Smooth muscle cell (in vitro differentiated cells): ENCODE results near the gene CEACAM16. TPM values are rescaled to one million over a fixed set of nuclear protein-coding genes. Genes with fewer than 3 reads are reported as not detected.

Experiments used
- DNase-seq: peaks from one replicate; lab custom pipeline; 2025; ENCODE audit not compliant: unreplicated experiment; lab: John Stamatoyannopoulos, UW
- H2AFZ ChIP-seq: fragments of 200-600 bp; sonication (generic); 2 replicates; pipeline ENCODE4 v1.6.0; 2016; ENCODE audit warnings: antibody characterized with exemption, low read depth, mild to moderate bottlenecking
- H3F3A ChIP-seq: fragments of 200-600 bp; sonication (generic); 2 replicates; pipeline ENCODE4 v1.6.0; 2017; ENCODE audit warnings: antibody characterized with exemption, low read depth
- H3K27ac ChIP-seq: fragments of 200-600 bp; sonication (generic); 2 replicates; pipeline ENCODE4 v1.5.1; 2016; ENCODE audit warnings: low read depth, mild to moderate bottlenecking
- H3K27me3 ChIP-seq: fragments of 200-600 bp; sonication (generic); 2 replicates; pipeline ENCODE4 v1.6.1; 2016; ENCODE audit warnings: low read depth, mild to moderate bottlenecking
- H3K36me3 ChIP-seq: fragments of 200-600 bp; sonication (generic); 2 replicates; pipeline ENCODE4 v1.5.1; 2016; ENCODE audit warnings: low read depth
- H3K4me1 ChIP-seq: fragments of 200-600 bp; sonication (generic); 2 replicates; pipeline ENCODE4 v1.5.1; 2016; ENCODE audit warnings: low read depth
- H3K4me2 ChIP-seq: fragments of 200-600 bp; sonication (generic); 2 replicates; pipeline ENCODE4 v1.6.0; 2016; ENCODE audit warnings: mild to moderate bottlenecking
- H3K4me3 ChIP-seq: fragments of 200-600 bp; sonication (generic); 2 replicates; pipeline ENCODE4 v1.5.1; 2016; ENCODE audit warnings: mild to moderate bottlenecking
- H3K79me2 ChIP-seq: fragments of 200-600 bp; sonication (generic); 2 replicates; pipeline ENCODE4 v1.6.0; 2016; ENCODE audit warnings: low read depth, mild to moderate bottlenecking
- H3K9ac ChIP-seq: fragments of 200-600 bp; sonication (generic); 2 replicates; pipeline ENCODE4 v1.6.0; 2016; ENCODE audit warnings: low read depth
- H3K9me3 ChIP-seq: fragments of 200-600 bp; sonication (generic); replicated peaks from 2 replicates; pipeline ENCODE4 v1.5.1; 2016; ENCODE audit warnings: low read depth
- H4K20me1 ChIP-seq: fragments of 200-600 bp; sonication (generic); 2 replicates; pipeline ENCODE4 v1.6.0; 2016; ENCODE audit warnings: low read depth
- CTCF ChIP-seq: fragments of 200-600 bp; sonication (generic); IDR thresholded peaks from 2 replicates; pipeline ENCODE4 v1.5.1; 2017; ENCODE audit warnings: borderline replicate concordance, mild to moderate bottlenecking, antibody characterized with exemption; ENCODE audit not compliant: insufficient read depth, poor library complexity, severe bottlenecking
- WGBS: methylation state at CpG from one replicate; pipeline ENCODE4 v1.1.7; 2016; ENCODE audit warnings: low lambda C conversion rate; 5-methylcytosine and 5-hydroxymethylcytosine counted together
- polyA plus RNA-seq: library from polyadenylated mRNA; unstranded; fragments of >200 nt; fragmentation: Nextera tagmentation; extraction: Ambion mirVana; gene quantifications from 2 replicates; pipeline ENCODE4 v1.2.1, GENCODE V29; 2016
- total RNA-seq: library from RNA; depleted of rRNA; stranded (reverse); fragments of >200 nt; gene quantifications from 2 replicates; pipeline ENCODE4 v1.2.3, GENCODE V29; 2014

The CEACAM16 gene
- total and polyA plus RNA-seq, 2 experiments from 2014 or later: not detected

GRCh38 chr19:44663996-44664395 is 35.0 kb upstream of the CEACAM16 start:
- H3K9ac ChIP-seq: no peak overlapping the region
- H2AFZ ChIP-seq: no peak overlapping the region
- WGBS: 98% methylated on average over 5 of the region's 5 CpGs
- H3K4me2 ChIP-seq: no peak overlapping the region
- no peaks in the 10 kb centered on the region for H4K20me1 ChIP-seq
- H3K4me3 ChIP-seq: no peak overlapping the region
- DNase-seq: no peak
- H3K9me3 ChIP-seq: no peaks in the 10 kb centered on the region
- H3F3A ChIP-seq: no peaks in the 10 kb centered on the region
- TF ChIP-seq CTCF: no peak
- H3K79me2 ChIP-seq: no peaks in the 10 kb centered on the region
- H3K27ac ChIP-seq: no peak overlapping the region
- H3K36me3 ChIP-seq: no peaks in the 10 kb centered on the region
- no peaks in the 10 kb centered on the region for H3K27me3 ChIP-seq
- H3K4me1 ChIP-seq: no peaks in the 10 kb centered on the region

GRCh38 chr19:44664976-44665375 is 34.0 kb upstream of the CEACAM16 start:
- Histone ChIP-seq H3K9ac (no peak overlapping the region), H3K4me3 (no peak overlapping the region), H3K79me2 (no peaks in the 10 kb centered on the region), H3K4me1 (no peaks in the 10 kb centered on the region), H3K36me3 (no peaks in the 10 kb centered on the region), H3K27me3 (no peaks in the 10 kb centered on the region), H3K9me3 (no peaks in the 10 kb centered on the region), H3K4me2 (no peak overlapping the region), H2AFZ (no peak overlapping the region), H4K20me1 (no peaks in the 10 kb centered on the region), H3F3A (no peaks in the 10 kb centered on the region), H3K27ac (no peak overlapping the region)
- TF ChIP-seq CTCF: no peak
- 91% methylated on average over 10 of the region's 10 CpGs for WGBS
- no peak for DNase-seq

GRCh38 chr19:44666852-44667556 is 31.9 kb upstream of the CEACAM16 start:
- Histone ChIP-seq H3K27me3 (no peaks in the 10 kb centered on the region), H4K20me1 (no peaks in the 10 kb centered on the region), H3K4me3 (no peak overlapping the region), H3K79me2 (no peaks in the 10 kb centered on the region), H3F3A (no peaks in the 10 kb centered on the region), H3K27ac (no peak overlapping the region), H3K4me1 (no peaks in the 10 kb centered on the region), H2AFZ (no peak overlapping the region), H3K9ac (no peak overlapping the region), H3K4me2 (no peak overlapping the region), H3K36me3 (no peaks in the 10 kb centered on the region), H3K9me3 (no peaks in the 10 kb centered on the region)
- no peak for DNase-seq
- 90% methylated on average over 7 of the region's 7 CpGs for WGBS
- TF ChIP-seq CTCF: no peak
